ENCODE data around the gene CLDN4.
A peak's percentile ranks its signal among the peaks of the same experiment; 100 is the strongest.
"Not testable (repeated sequence)": the region's sequence is repeated elsewhere in the genome, so short reads cannot be mapped to it uniquely, and the experiment has no call there.

Gene CLDN4, protein sequence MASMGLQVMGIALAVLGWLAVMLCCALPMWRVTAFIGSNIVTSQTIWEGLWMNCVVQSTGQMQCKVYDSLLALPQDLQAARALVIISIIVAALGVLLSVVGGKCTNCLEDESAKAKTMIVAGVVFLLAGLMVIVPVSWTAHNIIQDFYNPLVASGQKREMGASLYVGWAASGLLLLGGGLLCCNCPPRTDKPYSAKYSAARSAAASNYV

DNA sequence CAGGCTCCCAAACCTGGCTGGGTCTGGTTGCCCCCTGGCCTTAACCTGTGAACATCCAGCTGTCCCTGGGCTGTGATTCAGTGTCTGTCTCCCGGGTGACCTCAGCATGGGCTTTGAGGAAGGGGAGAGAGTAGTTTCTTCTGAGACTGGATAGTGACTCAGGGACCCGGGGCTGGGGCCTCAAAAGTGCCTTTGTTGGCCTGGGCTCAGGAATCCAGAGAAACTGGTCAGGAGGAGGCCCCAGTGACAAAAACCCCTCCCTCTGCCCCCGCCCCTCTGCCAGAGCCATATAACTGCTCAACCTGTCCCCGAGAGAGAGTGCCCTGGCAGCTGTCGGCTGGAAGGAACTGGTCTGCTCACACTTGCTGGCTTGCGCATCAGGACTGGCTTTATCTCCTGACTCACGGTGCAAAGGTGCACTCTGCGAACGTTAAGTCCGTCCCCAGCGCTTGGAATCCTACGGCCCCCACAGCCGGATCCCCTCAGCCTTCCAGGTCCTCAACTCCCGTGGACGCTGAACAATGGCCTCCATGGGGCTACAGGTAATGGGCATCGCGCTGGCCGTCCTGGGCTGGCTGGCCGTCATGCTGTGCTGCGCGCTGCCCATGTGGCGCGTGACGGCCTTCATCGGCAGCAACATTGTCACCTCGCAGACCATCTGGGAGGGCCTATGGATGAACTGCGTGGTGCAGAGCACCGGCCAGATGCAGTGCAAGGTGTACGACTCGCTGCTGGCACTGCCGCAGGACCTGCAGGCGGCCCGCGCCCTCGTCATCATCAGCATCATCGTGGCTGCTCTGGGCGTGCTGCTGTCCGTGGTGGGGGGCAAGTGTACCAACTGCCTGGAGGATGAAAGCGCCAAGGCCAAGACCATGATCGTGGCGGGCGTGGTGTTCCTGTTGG lies at the start of gene CLDN4:
Gene CLDN4 (plus strand): TSS at position 316 of the 903 bp plus-strand sequence. CDS start 206 bp downstream, at position 522.
- DNase-seq (ENCODE audit: low read depth): no peak

DNA sequence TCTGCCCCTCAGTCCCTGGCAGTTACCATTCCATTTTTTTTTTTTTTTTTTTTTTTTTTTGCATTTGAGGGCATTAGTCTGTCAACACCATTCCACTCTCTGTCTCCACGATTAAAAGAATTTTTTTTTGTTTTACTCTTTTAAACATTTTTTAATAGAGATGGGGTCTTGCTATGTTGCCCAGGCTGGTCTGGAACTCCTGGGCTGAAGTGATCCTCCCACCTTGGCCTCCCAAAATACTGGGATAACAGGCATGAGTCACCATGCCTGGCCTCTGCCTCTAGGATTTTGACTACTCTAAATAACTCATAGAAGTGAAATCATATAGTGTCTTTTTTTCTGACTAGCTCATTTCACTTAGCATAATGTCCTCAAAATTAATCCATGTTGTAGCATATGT lies 44.2 kb upstream of the CLDN4 start:
- DNase-seq (ENCODE audit: low read depth): no peak

DNA sequence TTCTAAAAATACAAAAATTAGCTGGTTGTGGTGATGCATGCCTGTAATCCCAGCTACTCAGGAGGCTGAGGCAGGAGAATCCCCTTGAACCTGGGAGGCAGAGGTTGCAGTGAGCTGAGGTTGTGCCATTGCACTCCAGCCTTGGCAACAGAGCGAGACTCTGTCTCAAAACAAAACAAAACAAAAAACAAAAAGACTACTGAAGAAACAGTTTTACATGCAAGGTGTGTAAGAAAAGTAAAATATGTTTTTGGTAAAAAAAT lies 43.1 kb upstream of the CLDN4 start:
- not testable (repeated sequence) for DNase-seq (ENCODE audit: low read depth)

DNA sequence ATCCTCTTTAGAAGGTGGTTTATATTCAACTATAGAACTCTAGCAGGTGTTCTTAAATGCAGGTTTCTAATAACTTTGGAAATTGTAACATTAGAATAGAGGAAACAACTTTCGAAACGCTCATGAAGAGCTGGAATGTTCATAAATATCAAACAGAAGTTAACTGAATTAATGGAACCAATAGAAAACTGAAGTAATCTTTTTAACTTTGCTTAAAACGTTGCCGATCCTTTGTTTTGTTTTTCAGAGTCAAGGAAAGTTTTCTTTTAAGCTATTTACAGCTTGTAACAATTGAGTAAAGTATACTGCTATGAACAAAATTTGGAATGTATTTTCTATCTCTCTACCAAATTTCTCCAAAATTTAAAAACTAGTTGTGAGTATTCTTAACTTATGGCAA lies 41.7 kb upstream of the CLDN4 start:
- DNase-seq (ENCODE audit: low read depth): no peak

GRCh38 chr7:73791170-73791690 lies 39.6 kb upstream of the CLDN4 start:
- not testable (repeated sequence) for DNase-seq (ENCODE audit: low read depth)

DNA sequence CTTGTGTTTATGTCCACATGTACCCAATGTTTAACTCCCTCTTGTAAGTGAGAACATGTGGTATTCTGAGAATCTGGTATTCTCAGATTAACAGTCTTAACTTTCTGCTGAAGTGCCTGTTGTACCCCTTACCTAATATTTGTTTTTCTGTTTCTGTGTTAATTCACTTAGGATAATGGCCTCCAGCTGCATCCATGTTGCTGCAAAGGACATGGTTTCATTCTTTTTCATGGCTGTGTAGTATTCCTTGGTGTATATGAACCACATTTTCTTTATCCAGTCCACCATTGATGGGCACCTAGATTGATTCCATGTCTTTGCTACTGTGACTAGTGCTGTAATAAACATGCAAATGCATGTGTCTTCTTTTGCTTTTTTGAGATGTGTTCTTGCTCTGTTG lies 35.6 kb upstream of the CLDN4 start:
- not testable (repeated sequence) for DNase-seq (ENCODE audit: low read depth)

DNA sequence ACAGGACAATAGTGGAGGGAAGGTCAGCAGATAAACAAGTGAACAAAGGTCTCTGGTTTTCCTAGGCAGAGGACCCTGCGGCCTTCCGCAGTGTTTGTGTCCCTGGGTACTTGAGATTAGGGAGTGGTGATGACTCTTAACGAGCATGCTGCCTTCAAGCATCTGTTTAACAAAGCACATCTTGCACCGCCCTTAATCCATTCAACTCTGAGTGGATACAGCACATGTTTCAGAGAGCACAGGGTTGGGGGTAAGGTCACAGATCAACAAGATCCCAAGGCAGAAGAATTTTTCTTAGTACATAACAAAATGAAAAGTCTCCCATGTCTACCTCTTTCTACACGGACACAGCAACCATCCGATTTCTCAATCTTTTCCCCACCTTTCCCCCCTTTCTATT lies 34.1 kb upstream of the CLDN4 start:
- DNase-seq (ENCODE audit: low read depth): not testable (repeated sequence)

DNA sequence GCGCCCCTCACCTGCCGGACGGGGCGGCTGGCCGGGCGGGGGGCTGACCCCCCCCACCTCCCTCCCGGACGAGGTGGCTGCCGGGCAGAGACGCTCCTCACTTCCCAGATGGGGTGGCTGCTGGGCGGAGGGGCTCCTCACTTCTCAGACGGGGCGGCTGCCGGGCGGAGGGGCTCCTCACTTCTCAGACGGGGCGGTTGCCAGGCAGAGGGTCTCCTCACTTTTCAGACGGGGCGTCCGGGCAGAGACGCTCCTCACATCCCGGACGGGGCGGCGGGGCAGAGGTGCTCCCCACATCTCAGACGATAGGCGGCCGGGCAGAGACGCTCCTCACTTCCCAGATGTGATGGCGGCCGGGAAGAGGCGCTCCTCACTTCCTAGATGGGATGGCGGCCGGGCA lies 33.6 kb upstream of the CLDN4 start:
- not testable (repeated sequence) for DNase-seq (ENCODE audit: low read depth)

GRCh38 chr7:73799282-73800141 lies 31.3 kb upstream of the CLDN4 start:
- DNase-seq (ENCODE audit: low read depth): no peak

DNA sequence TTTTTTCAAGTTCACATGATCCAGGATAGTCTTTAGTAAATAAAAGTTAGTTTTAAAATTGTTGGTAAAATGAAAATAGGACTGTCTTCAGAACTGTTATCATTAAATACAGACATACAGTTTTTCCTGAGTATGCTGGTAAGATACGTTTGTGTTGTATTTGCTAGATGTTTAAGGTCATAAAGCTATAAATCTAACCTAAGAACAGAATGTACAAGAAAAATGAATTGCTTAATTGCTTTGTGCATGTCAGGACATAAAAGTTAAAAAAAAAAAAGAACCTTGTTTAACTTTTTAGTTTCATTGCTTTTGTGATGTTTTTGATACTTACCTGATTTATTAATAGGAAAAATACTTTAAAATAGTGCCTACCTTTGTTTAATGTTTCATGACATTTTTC lies 29.2 kb upstream of the CLDN4 start:
- no peak for DNase-seq (ENCODE audit: low read depth)

DNA sequence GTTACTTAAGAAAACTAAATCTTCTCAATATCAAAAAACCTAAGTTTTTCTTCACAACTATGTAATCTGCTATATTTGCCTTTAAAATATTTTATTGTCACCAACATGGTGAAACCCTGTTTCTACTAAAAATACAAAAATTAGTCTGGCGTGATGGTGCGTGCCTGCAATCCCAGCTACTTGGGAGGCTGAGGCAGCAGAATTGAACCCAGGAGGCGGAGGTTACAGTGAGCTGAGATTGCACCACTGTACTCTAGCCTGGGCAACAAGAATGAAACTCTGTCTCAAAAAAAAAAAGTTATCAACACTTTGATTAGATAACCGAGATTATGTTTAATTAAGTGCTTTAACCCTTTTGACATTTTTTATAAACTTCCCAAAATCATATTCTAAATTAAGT lies 28.3 kb upstream of the CLDN4 start:
- DNase-seq (ENCODE audit: low read depth): no peak

DNA sequence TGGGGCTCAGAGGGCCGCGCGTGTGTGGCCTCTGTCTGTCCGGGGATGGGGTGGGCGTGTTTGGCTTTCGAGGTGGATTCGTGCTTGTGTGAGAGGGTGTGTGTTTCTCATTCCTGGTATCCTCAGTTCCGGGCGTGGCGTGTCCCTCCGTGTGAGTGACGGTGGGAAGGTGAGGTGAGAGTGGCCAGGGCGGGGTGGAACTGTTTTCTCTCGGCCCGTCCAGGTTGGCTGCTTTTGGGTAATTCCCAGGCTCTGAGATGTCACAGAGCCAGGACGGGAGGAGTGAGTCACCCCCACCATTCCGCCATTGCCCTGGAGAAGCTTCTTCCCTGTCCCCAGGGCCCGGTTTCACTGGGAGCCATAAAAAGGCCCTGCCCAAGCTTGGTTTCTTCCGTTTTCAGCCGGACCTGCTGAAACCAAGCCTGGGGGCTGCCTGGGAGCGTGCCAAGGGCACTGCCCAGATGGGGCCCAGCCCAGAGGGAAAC lies 21.3 kb upstream of the CLDN4 start:
- DNase-seq (ENCODE audit: low read depth): no peak

DNA sequence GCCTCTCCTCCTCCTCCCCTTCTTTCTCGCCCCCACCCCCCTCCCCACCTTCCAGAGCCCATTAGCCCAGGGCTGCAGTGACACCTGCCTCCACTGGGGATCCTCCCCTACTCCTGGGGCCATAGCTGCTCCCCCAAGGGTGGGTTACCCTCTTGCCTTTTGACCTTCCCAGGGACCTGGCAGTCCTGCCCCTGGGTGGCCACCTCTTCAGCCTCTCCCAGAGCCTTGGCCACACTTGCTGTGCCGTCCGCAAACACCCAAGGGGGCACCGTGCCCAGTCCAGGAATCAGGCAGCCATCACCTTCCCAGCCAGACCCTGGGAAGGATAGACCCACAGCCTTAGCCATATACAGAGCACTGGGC lies 19.8 kb upstream of the CLDN4 start:
- DNase-seq (ENCODE audit: low read depth): no peak

- peak; percentile 22 for DNase-seq (ENCODE audit: low read depth)
Observed at GRCh38 chr7:73811760-73812168, 19.0 kb upstream of the CLDN4 start.

GRCh38 chr7:73812996-73813395 lies 17.8 kb upstream of the CLDN4 start:
- DNase-seq (ENCODE audit: low read depth): no peak

GRCh38 chr7:73815436-73815835 lies 15.4 kb upstream of the CLDN4 start:
- no peak for DNase-seq (ENCODE audit: low read depth)

- DNase-seq (ENCODE audit: low read depth): no peak
Observed at GRCh38 chr7:73817121-73817520, 13.7 kb upstream of the CLDN4 start.

DNA sequence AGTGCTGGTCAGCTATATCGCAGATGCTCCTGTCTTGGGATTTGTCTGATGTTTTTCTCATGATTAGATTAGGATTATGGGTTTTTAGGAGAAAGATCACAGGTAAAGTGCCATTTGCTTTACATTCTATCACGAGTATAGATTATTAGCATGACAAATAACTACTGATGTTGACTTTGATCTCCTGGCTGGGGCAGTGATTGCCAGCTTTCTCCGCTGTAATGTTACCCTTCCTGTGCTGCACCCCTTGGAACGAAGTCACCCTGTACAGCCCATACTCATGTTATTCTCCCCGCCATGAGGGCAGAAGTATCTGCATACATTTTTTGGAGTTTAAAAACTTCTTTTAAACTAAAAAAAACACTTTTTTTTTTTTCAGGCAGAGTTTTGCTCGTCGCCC lies 10.8 kb upstream of the CLDN4 start:
- no peak for DNase-seq (ENCODE audit: low read depth)

DNA sequence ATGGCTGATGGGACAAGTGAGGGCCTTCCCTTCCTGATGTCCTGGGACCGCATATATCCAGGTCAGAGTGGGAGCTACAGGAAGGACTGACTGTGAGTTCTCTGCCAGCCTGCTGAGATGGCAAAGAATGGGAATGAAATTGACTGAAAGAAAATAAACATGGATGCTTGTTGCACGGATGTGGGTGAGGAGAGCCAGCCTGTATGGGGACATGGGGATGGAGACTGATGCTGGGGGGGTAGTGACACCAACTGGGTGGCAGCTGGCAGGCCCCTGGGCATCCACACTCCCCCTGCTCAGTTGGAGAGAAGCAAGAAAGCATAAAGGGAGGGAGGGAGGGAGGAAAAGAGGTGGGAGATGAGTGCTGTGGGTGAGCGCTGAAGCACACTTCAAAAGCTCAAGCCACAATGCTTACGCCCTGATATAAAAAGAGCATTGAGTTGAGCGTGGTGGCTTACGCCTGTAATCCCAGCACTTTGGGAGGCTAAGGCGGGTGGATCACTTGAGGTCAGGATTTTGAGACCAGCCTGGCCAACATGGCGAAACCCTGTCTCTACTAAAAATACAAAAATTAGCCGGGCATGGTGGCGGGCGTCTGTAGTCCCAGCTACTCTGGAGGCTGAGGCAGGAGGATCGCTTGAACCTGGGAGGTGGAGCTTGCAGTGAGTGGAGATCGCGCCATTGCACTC lies 9.1 kb upstream of the CLDN4 start:
- not testable (repeated sequence) for DNase-seq (ENCODE audit: low read depth)

DNA sequence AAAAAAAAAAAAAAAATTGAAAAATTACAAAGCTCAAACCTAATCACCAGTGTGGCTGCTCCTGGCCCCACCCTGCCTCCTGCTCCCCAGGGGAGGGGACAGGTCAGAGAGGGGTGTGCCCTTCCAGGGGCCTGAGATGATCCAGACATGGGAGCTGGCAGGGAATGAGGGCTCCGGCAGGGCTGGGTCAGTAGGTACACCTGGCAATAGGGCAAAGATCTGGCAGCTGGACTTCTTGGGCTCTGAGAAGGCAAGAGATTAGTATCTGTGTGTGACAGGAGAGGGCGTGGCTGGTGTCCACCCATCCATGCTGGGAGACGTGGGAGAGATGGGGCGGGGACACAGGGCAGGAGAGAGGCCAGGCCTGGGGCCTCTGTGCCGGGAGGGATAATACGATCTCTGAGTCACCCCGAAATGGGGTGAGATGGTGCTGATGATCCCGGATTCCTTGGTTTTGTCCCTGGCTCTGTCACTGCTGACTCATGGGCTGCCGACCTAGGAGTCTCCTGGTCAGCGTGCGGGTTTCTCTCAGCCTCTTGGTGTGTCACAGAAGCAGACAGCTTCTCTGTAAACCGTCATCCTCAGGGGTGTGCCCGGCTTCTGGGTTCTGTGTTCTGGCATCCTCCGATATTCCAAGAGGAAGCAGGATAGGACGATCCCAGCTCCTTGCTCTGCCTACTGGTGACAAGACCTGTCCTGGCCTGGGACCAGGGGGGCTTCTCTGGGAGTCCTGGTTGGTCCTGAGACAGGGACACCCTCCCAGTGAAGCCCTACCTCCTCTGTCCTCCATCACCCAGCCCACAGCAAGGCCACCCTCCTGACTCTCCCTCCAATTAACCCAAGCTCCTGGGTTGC lies 8.2 kb upstream of the CLDN4 start:
- no peak for DNase-seq (ENCODE audit: low read depth)

DNA sequence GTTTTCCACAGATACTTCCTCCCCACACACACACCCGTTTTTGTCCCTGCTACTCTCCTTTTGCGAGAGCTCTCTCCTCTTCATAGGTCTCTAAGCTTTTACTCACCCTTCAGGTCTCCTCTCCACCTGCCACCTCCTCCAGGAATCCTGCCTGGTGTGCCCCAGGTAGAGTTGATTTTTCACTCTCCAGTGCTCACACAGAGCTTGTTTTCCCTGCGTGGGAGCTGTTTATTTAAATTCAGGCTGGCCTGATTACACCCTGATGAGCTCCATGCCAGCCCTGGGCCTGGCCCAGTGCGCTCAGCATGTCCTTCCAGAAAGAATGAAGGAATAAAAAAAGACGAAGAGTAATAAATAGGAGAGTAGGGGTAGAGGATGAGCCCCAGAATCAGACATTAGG lies 7.5 kb upstream of the CLDN4 start:
- DNase-seq (ENCODE audit: low read depth): no peak
